ENCODE data around the gene ST3GAL3.

The ST3GAL3 gene

DNA sequence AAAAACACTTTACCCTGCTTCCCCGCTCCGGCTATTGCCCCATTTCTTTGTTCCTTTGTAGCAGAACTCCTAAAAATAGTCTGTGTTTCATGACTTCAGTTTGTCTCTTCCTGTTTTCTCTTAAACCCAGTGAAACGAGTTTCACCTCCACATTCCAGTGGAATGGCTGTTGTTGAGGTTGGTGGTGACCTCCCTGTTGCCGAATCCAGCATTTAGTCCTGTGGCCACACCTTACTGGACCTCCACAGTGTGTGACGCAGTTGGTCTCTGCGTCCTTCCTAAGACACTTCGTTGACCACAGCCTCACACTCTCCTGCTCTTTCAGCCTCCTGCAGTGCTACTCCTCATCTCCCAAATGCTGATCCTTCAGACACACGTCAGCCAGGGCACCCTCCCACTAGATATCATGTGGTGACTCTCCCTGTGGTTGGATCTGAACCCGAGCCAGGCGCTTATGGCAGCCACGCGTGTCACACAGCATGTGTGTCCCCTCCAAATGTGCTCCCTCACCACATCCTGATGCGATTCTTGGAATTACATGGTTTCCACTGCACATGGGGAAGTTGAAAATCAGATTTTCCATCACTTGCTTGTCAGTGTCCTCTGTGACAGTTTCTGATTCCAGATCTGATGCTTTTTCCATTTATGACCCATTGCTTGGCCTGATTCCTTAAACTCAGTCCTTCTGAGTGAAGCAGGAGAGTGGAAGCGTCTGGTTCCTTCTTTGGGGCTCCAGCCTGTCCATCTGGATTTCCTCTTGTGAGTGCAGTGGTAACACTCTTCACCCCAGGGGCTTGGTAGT is 127.1 kb downstream of the ST3GAL3 start:
- Histone ChIP-seq H3K4me3 (peak overlapping the region; percentile 0 to 51 (median 40); a peak in 18 of 20 replicates), H3K4me1 (peaks cover 82 to 96% (median 94%) of the 10 kb centered on the region in 10 experiments), H3K36me3 (peaks cover 0 to 12% (median 0%) of the 10 kb centered on the region in 11 experiments; a peak in 2 of 22 replicates), H3K27ac (peak overlapping the region; percentile 79 to 97 (median 94)), H4K20me1 (no peaks in the 10 kb centered on the region), H3K4me2 (peak overlapping the region; percentile 65 to 97 (median 88)), H3K27me3 (no peaks in the 10 kb centered on the region), H3K9ac (peak overlapping the region; percentile 78 to 89 (median 83)), H3K9me3 (replicated peaks in 1 of 11) (no peaks in the 10 kb centered on the region)
- peak in 9 of 11 experiments; percentile 57 to 92 (median 79); a peak in 15 of 22 replicates for TF ChIP-seq Cebpa-rat (IDR thresholded peaks at IDR 0.05)

DNA sequence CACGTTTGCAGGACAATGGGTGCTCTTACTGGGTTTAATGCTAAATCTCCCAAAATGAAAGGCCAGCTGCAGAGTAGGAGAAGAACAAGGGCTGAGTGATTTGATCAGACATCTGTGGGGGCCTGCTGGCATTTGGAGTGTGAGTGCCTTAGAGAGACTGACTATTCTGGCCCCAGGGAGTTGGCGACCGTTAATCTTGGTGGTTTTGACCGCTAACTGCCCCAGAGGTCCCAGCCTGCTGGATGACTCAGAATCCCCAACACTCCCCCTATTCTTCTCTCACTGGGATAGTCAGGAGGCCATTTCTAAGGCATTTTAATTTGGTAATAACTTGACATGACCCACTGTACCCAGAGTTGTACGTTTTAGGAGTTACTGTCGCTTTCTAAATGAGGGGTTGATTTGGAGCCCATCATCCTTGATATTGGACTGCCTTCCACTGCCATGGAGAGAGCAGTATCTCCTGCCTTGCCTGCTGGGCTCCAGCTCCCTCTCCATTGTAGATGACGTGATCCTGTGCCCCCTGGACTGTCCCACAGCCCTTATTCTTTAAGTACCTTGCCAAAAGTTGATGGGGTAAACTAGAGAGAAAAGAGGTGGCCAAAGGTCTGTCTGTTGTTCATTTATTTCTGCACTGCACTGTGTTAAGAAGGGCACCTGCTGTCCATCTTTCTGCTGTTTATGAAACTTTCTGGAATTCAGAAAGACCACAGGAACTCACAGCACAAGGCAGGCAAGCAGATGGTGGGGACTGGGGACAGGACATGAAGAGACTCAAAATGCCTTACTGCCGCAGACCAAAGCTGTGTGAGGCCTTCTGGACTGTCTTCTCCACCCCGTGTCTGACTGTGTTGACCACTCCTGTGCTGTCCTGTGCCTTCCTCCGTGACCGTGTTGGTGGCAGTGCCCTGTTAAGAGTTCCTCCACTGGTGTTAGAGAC is 128.0 kb downstream of the ST3GAL3 start:
- H3K4me1 ChIP-seq: peaks cover 84 to 99% (median 97%) of the 10 kb centered on the region in 10 experiments

DNA sequence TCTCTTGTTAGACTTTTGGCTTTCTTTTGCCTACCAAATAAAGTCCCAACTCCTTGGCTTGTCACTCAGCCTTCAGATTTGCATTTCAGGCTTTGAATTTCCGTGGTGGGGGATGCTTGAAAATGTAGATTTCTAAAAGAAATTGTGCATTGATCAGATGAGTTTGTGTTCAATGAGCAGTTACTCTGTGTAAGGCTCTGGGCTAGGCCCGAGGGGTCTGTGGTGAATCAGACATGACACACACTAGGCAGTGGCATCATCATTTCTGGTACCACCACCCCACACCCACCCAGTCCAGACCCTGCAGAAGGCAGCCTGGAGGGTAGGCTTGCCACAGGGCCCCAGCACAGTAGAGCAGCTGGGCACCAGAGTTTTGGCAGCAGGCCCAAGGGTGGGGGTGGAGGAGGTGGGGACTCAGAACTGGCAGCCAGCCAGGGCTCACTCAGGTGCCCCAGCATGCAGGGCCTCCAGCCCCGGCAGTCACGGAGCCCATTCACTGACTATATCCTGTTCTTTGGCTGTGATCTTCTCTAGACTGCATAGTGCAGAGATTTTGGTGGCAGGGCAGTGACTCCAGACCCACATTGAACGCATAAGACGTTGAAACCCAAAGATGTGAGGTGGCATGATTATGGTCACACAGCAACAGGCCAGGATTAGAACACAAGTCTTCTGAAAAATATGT is 129.1 kb downstream of the ST3GAL3 start:
- Histone ChIP-seq H3K27me3 (no peaks in the 10 kb centered on the region), H3K4me1 (peaks cover 73 to 88% (median 87%) of the 10 kb centered on the region in 10 experiments), H3K27ac (peak overlapping the region in 10 of 11 experiments; percentile 87 to 97 (median 94); a peak in 21 of 22 replicates), H3K4me2 (peak overlapping the region; percentile 65 to 97 (median 88)), H3K9ac (peak overlapping the region; percentile 78 to 89 (median 83); a peak in 19 of 22 replicates), H3K36me3 (peaks cover 7 to 31% (median 15%) of the 10 kb centered on the region in 11 experiments; a peak in 20 of 22 replicates), H4K20me1 (no peaks in the 10 kb centered on the region), H3K9me3 (replicated peaks in 1 of 11) (peaks cover under 1 to 8% (median 8%) of the 10 kb centered on the region in 11 experiments; a peak in 19 of 22 replicates), H3K4me3 (no peak overlapping the region)
- no peak for TF ChIP-seq Cebpa-rat (IDR thresholded peaks at IDR 0.05)

More for the DNA sequence above, 128.0 kb downstream of the ST3GAL3 start:
- H4K20me1 ChIP-seq: no peaks in the 10 kb centered on the region
- peak overlapping the region; percentile 79 to 97 (median 94) for H3K27ac ChIP-seq
- TF ChIP-seq Cebpa-rat (IDR thresholded peaks at IDR 0.05): no peak
- H3K9ac ChIP-seq: peak overlapping the region; percentile 78 to 89 (median 83); a peak in 21 of 22 replicates
- H3K4me2 ChIP-seq: peak overlapping the region; percentile 65 to 97 (median 88)
- peaks cover 0 to 21% (median 6%) of the 10 kb centered on the region in 11 experiments; a peak in 8 of 22 replicates for H3K36me3 ChIP-seq
- no peaks in the 10 kb centered on the region for H3K27me3 ChIP-seq
- H3K9me3 ChIP-seq (replicated peaks in 1 of 11): no peaks in the 10 kb centered on the region
- H3K4me3 ChIP-seq: peak overlapping the region in 6 of 10 experiments; percentile 34 to 51 (median 40); a peak in 10 of 20 replicates

- Histone ChIP-seq H3K4me3 (no peak overlapping the region; a peak in 1 of 20 replicates), H3K36me3 (peaks cover 20 to 58% (median 41%) of the 10 kb centered on the region in 11 experiments), H3K9ac (peak overlapping the region in 8 of 11 experiments; percentile 19 to 59 (median 30); a peak in 15 of 22 replicates), H3K4me2 (peak overlapping the region in 10 of 11 experiments; percentile 33 to 94 (median 86); a peak in 21 of 22 replicates), H3K27me3 (no peaks in the 10 kb centered on the region), H4K20me1 (no peaks in the 10 kb centered on the region), H3K4me1 (peaks cover 47 to 62% (median 60%) of the 10 kb centered on the region in 10 experiments), H3K27ac (peak overlapping the region in 8 of 11 experiments; percentile 42 to 97 (median 76); a peak in 16 of 22 replicates), H3K9me3 (replicated peaks in 1 of 11) (peaks cover 18 to 33% (median 29%) of the 10 kb centered on the region in 11 experiments)
- no peak for TF ChIP-seq Cebpa-rat (IDR thresholded peaks at IDR 0.05)
Observed at GRCh38 chr1:43839056-43839455, 131.7 kb downstream of the ST3GAL3 start.

DNA sequence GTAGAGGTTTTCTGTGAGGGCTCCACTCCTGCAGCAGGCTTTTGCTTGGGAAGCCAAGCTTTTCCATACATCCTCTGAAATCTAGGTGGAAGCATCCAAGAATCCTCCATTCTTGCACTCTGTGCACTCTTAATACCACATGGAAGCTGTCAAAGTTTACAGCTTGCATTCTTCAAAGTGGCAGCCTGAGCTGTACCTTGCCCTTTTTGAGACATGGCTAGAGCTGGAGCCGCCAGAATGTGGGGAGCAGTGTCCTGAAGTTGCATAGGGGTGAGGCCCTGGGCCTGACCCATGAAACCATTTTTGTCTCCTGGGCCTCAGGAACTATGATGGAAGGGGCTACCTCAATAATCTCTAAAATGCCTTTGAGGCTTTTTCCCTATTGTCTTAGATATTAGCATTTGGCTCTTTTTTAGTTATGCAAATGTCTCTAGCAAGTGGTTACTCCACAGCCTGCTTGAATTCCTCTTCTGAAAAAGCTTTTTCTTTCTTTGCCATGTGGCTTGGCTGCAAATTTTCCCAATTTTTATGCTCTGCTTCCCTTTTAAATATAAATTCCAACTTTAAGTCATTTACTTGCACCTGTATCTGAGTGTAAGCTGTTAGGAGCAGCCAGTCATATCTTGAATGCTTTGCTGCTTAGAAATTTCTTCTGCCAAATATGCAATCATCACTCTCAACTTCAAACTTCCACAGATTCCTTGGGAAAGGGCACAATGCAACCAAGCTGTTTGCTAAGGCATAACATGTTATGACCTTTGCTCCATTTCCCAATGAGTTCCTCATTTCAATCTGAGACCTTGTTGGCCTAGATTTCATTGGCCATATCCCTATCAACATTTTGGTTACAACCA is 134.2 kb downstream of the ST3GAL3 start:
- no peak overlapping the region for H3K27ac ChIP-seq
- H3K4me3 ChIP-seq: no peak overlapping the region

DNA sequence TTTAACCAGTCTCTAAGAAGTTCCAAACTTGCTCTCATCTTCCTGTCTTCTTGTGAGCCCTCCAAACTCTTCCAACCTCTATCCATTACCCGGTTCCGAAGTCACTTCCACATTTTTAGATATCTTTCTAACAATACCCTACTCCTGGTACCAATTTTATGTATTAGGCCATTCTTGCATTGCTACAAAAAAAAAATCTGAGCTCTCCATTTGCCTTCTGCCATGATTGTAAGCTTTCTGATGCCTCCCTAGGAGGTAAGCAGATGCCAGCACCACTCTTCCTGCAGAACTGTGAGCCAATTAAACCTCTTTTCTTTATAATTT is 134.8 kb downstream of the ST3GAL3 start:
- H3K4me2 ChIP-seq: no peak overlapping the region
- no peak overlapping the region for H3K4me3 ChIP-seq
- H3K36me3 ChIP-seq: peaks cover 24 to 67% (median 49%) of the 10 kb centered on the region in 11 experiments
- peaks cover 18 to 41% (median 32%) of the 10 kb centered on the region in 11 experiments for H3K9me3 ChIP-seq (replicated peaks in 1 of 11)
- H3K27me3 ChIP-seq: no peaks in the 10 kb centered on the region
- H4K20me1 ChIP-seq: no peaks in the 10 kb centered on the region
- H3K27ac ChIP-seq: no peak overlapping the region
- H3K4me1 ChIP-seq: peaks cover 17 to 42% (median 32%) of the 10 kb centered on the region in 10 experiments
- H3K9ac ChIP-seq: no peak overlapping the region
- no peak for TF ChIP-seq Cebpa-rat (IDR thresholded peaks at IDR 0.05)

More for the DNA sequence above, 134.2 kb downstream of the ST3GAL3 start:
- H3K4me2 ChIP-seq: no peak overlapping the region
- no peaks in the 10 kb centered on the region for H4K20me1 ChIP-seq
- no peak overlapping the region for H3K9ac ChIP-seq
- TF ChIP-seq Cebpa-rat (IDR thresholded peaks at IDR 0.05): no peak
- H3K27me3 ChIP-seq: no peaks in the 10 kb centered on the region
- peaks cover 22 to 46% (median 37%) of the 10 kb centered on the region in 10 experiments for H3K4me1 ChIP-seq
- peaks cover 18 to 41% (median 32%) of the 10 kb centered on the region in 11 experiments for H3K9me3 ChIP-seq (replicated peaks in 1 of 11)
- H3K36me3 ChIP-seq: peaks cover 24 to 67% (median 49%) of the 10 kb centered on the region in 11 experiments

DNA sequence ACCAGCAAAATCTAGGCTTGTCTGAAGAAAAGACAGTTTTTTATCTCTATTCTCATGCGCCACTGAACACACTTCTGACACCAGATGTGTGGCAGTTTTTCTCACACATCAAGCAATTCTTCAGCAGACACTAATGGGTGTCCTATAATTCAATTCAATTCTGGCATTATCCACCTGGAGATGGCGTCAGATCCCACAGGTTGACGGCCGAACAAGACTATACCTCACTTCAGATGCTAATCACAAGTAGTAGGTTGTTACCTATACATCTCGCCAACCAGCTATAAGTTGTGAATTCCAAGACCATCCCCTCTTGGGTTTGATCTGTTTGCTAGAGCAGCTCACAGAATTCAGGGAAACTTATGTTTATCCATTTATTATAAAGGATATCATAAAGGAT is 136.3 kb downstream of the ST3GAL3 start:
- Histone ChIP-seq H3K4me1 (peaks cover 9 to 27% (median 16%) of the 10 kb centered on the region in 10 experiments), H3K36me3 (peaks cover 24 to 61% (median 48%) of the 10 kb centered on the region in 11 experiments), H3K9ac (no peak overlapping the region), H3K27me3 (no peaks in the 10 kb centered on the region), H3K9me3 (replicated peaks in 1 of 11) (peaks cover 18 to 43% (median 32%) of the 10 kb centered on the region in 11 experiments), H3K27ac (no peak overlapping the region), H3K4me3 (no peak overlapping the region), H4K20me1 (no peaks in the 10 kb centered on the region), H3K4me2 (no peak overlapping the region)
- TF ChIP-seq Cebpa-rat (IDR thresholded peaks at IDR 0.05): no peak

Measured in BLaER1 treated with 17β-estradiol and CSF1 and Interleukin-3, amounts not matched to agents 10 nM and 100 nM (cell line).